IMR-90 (cell line): ENCODE results near the gene NME7.

Experiments used
- CHD1 ChIP-seq: IDR thresholded peaks from 2 replicates; pipeline ENCODE4 v1.6.1; 2012; ENCODE audit warnings: low read depth, low read length, improper control_type of control experiment
- SMC3 ChIP-seq: fragments of 150-350 bp; IDR thresholded peaks from 2 replicates; pipeline ENCODE4 v1.6.1; 2016; ENCODE audit warnings: low read depth, mild to moderate bottlenecking, antibody characterized with exemption, low read length, moderate library complexity
- TF ChIP-seq, protein P1 (sequence below): fragments of 150-350 bp; IDR thresholded peaks from 2 replicates; pipeline ENCODE4 v1.6.1; 2016; ENCODE audit warnings: low read depth, mild to moderate bottlenecking, low read length, moderate library complexity, borderline replicate concordance

DNA sequence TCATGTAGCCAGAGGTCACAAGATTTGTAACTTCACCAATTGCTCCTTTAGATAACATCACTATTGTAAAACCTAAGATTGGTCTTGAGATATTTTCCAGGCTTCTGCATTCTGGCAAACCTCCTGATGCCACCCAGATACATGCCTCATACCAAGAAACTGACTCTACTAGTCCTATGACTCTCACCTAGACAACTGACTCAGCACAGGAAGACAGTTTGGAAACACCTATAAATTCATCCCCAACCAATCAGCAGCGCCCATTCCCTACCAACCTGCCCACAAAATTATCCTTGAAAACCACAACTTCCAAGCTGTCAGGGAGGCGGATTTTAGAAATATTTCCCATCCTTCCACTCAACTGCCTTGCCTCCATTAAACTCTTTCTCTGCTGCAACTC lies 2.6 kb downstream of the NME7 start:
- TF ChIP-seq SMC3 (no peak), CHD1 (no peak)
- TF ChIP-seq, protein P1, sequence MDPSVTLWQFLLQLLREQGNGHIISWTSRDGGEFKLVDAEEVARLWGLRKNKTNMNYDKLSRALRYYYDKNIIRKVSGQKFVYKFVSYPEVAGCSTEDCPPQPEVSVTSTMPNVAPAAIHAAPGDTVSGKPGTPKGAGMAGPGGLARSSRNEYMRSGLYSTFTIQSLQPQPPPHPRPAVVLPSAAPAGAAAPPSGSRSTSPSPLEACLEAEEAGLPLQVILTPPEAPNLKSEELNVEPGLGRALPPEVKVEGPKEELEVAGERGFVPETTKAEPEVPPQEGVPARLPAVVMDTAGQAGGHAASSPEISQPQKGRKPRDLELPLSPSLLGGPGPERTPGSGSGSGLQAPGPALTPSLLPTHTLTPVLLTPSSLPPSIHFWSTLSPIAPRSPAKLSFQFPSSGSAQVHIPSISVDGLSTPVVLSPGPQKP, result no peak
